GM21717 (cell line): ENCODE data around the gene CD4.

Experiments
- ATAC-seq: cut with Tn5 transposase; IDR thresholded peaks from one replicate; pipeline ENCODE4 v1.9.1; 2021; ENCODE audit warnings: mild to moderate bottlenecking, moderate library complexity; ENCODE audit not compliant: unreplicated experiment

Gene CD4

GRCh38 chr12:6810758-6811157, 21.4 kb downstream of the CD4 start:
- ATAC-seq, result no peak

- no peak for ATAC-seq
These were observed 24.0 kb downstream of the CD4 start for GRCh38 chr12:6813363-6813762.

- ATAC-seq, result no peak
These were observed 27.3 kb downstream of the CD4 start for GRCh38 chr12:6816598-6816997.

- ATAC-seq, result no peak
These were observed 27.8 kb downstream of the CD4 start for GRCh38 chr12:6817098-6817497.

GRCh38 chr12:6817662-6818157, 28.4 kb downstream of the CD4 start:
- no peak for ATAC-seq

- no peak for ATAC-seq
These were observed 28.9 kb downstream of the CD4 start for GRCh38 chr12:6818222-6818621.

- no peak for ATAC-seq
These were observed 29.3 kb downstream of the CD4 start for GRCh38 chr12:6818645-6819044.

- no peak for ATAC-seq
These were observed 30.0 kb downstream of the CD4 start for GRCh38 chr12:6819106-6820030.

- no peak for ATAC-seq
These were observed 30.8 kb downstream of the CD4 start for GRCh38 chr12:6820166-6820565.

GRCh38 chr12:6821591-6822425, 32.5 kb downstream of the CD4 start, which contains the start of gene GPR162:
GPR162 (plus strand) TSS chr12:6821821; CDS start chr12:6823899, 2,078 bp downstream.
- no peak for ATAC-seq

GRCh38 chr12:6822426-6823135, 33.3 kb downstream of the CD4 start:
- ATAC-seq, result no peak

GRCh38 chr12:6823182-6824084, 34.1 kb downstream of the CD4 start:
- ATAC-seq, result no peak

GRCh38 chr12:6824085-6824775, 34.9 kb downstream of the CD4 start:
- ATAC-seq, result no peak

GRCh38 chr12:6824901-6825381, 35.6 kb downstream of the CD4 start:
- no peak for ATAC-seq

- ATAC-seq, result peak; percentile 45
These were observed 36.2 kb downstream of the CD4 start for GRCh38 chr12:6825398-6826124.

- no peak for ATAC-seq
These were observed 36.9 kb downstream of the CD4 start for GRCh38 chr12:6826125-6826733.

GRCh38 chr12:6826734-6827436, 37.6 kb downstream of the CD4 start:
- ATAC-seq, result no peak
